Upper lobe of left lung (tissue), 6 donors: Measurements from ENCODE around the gene XYLT1. TPM values are rescaled to one million over a fixed set of nuclear protein-coding genes. Genes with fewer than 3 reads are reported as not detected.
A peak's percentile ranks its signal among the peaks of the same experiment; 100 is the strongest.

Source experiments
- ATAC-seq, 2 donors: fragments of 200-7000 bp; cut with Tn5 transposase; one replicate each; pipeline ENCODE4 v1.9.1; 2022; ENCODE audit warnings: mild to moderate bottlenecking in 2 of 2, moderate library complexity in 2 of 2; ENCODE audit not compliant: low FRiP score in 2 of 2
- DNase-seq, 2 donors: peaks; one replicate each; pipeline ENCODE4 v3.0.0-alpha.2; 2019 to 2020
- H3K27ac ChIP-seq, 4 donors: fragments of 200-600 bp; sonication (generic); one replicate each; pipeline ENCODE4 v1.5.1; 2016 to 2019
- H3K27me3 ChIP-seq, 4 donors: fragments of 200-600 bp; sonication (generic); one replicate each; pipeline ENCODE4 v1.5.1; 2017 to 2019
- H3K36me3 ChIP-seq, 4 donors: fragments of 200-600 bp; sonication (generic); one replicate each; pipeline ENCODE4 v1.5.1; 2016 to 2019
- H3K4me1 ChIP-seq, 4 donors: fragments of 200-600 bp; sonication (generic); one replicate each; pipeline ENCODE4 v1.5.1; 2018 to 2019
- H3K4me3 ChIP-seq, 4 donors: fragments of 200-600 bp; sonication (generic); one replicate each; pipeline ENCODE4 v1.5.1; 2017 to 2019; ENCODE audit warnings: mild to moderate bottlenecking in 2 of 4, moderate library complexity in 1 of 4
- H3K9me3 ChIP-seq, 4 donors: fragments of 200-600 bp; sonication (generic); one replicate each; pipeline ENCODE4 v1.5.1; 2018 to 2019
- CTCF ChIP-seq, 6 experiments: fragments of 450-650 bp in 4 of 6; fragments of 200-600 bp in 2 of 6; sonication (generic) in 2 of 6; IDR thresholded peaks; one replicate each; pipeline ENCODE4 v1.5.1; 2016 to 2019; ENCODE audit warnings: antibody characterized with exemption in 6 of 6
- EP300 ChIP-seq, 4 donors: sonication (generic); formaldehyde crosslinking; IDR thresholded peaks; one replicate each; pipeline ENCODE4 v1.5.1; 2017; ENCODE audit warnings: antibody characterized with exemption in 4 of 4, control low read depth in 2 of 4
- POLR2A ChIP-seq, 4 donors: fragments of 450-650 bp; IDR thresholded peaks; one replicate each; pipeline ENCODE4 v1.5.1; 2016 to 2017; ENCODE audit warnings: antibody characterized with exemption in 4 of 4, mild to moderate bottlenecking in 2 of 4
- POLR2AphosphoS5 ChIP-seq, 2 donors: sonication (generic); formaldehyde crosslinking; IDR thresholded peaks; one replicate each; pipeline ENCODE4 v1.5.1; 2017; ENCODE audit warnings: antibody characterized with exemption in 2 of 2
- WGBS, 2 donors: methylation state at CpG; one replicate each; pipeline ENCODE4 v1.1.5; 2017 to 2018; 5-methylcytosine and 5-hydroxymethylcytosine counted together
- total RNA-seq, 6 donors: library from RNA; depleted of rRNA in 4 of 6; stranded (reverse); fragments of >200 nt in 4 of 6; gene quantifications; one replicate each; pipeline versions ENCODE4 v1.1.0 to v1.2.1, GENCODE V29; 2016 to 2021
- donor health status: DM: no; HTN: no; CAD: no; lungs with moderate emphysema.
- donor health status: DM: no; HTN: yes; CAD: no; lungs with severe emphysema.

Gene XYLT1
- 10 to 100 TPM in 1 of 6 donors, 1 to 10 TPM in 5; 3.0 to 26.2 (median 6.8) TPM for total RNA-seq

GRCh38 chr16:17470908-17471718 is at the start of gene XYLT1:
TSS of gene XYLT1 (minus strand) at chr16:17470960. CDS start at chr16:17470796, 164 bp downstream.
- Histone ChIP-seq H3K36me3 (no peaks in the 10 kb centered on the region), H3K9me3 (no peaks in the 10 kb centered on the region)
- 3 to 18% methylated on average over 13 to 23 of the region's 36 CpGs for WGBS, 2 donors

GRCh38 chr16:17520111-17520510 is 49.4 kb upstream of the XYLT1 start:
- Histone ChIP-seq H3K27ac (no peak overlapping the region), H3K36me3 (no peaks in the 10 kb centered on the region), H3K4me3 (no peak overlapping the region), H3K27me3 (no peaks in the 10 kb centered on the region), H3K4me1 (no peaks in the 10 kb centered on the region), H3K9me3 (no peaks in the 10 kb centered on the region)
- TF ChIP-seq POLR2AphosphoS5 (IDR thresholded peaks at IDR 0.05) (no peak), POLR2A (IDR thresholded peaks at IDR 0.05) (no peak), CTCF (IDR thresholded peaks at IDR 0.05) (no peak), EP300 (IDR thresholded peaks at IDR 0.05) (no peak)
- no peak for DNase-seq
- no peak for ATAC-seq
- WGBS, 2 donors, result 77 to 81% methylated on average over 3 of the region's 3 CpGs

More at GRCh38 chr16:17470908-17471718, at the start of gene XYLT1:
- Histone ChIP-seq H3K27me3 (no peaks in the 10 kb centered on the region), H3K4me3 (peak within 1 kb of the TSS; percentile 19 to 80 (median 60)), H3K4me1 (peaks cover 22 to 40% (median 31%) of the 10 kb centered on the region in 4 donors), H3K27ac (peak within 1 kb of the TSS; percentile 55 to 84 (median 80))
- ATAC-seq (peak; percentile 35 to 85), DNase-seq (peak; percentile 45 to 90)
- TF ChIP-seq CTCF (IDR thresholded peaks at IDR 0.05) (no peak), EP300 (IDR thresholded peaks at IDR 0.05) (no peak), POLR2A (IDR thresholded peaks at IDR 0.05) (no peak), POLR2AphosphoS5 (IDR thresholded peaks at IDR 0.05) (no peak)

GRCh38 chr16:17519101-17519955 is 48.6 kb upstream of the XYLT1 start:
- Histone ChIP-seq H3K4me1 (no peaks in the 10 kb centered on the region), H3K27me3 (no peaks in the 10 kb centered on the region), H3K27ac (no peak overlapping the region), H3K4me3 (no peak overlapping the region), H3K9me3 (no peaks in the 10 kb centered on the region), H3K36me3 (no peaks in the 10 kb centered on the region)
- no peak for DNase-seq
- peak in 1 of 2 donors; percentile 66 for ATAC-seq
- no peak for TF ChIP-seq CTCF (IDR thresholded peaks at IDR 0.05)
- TF ChIP-seq POLR2AphosphoS5 (IDR thresholded peaks at IDR 0.05), result no peak
- TF ChIP-seq POLR2A (IDR thresholded peaks at IDR 0.05), result no peak
- no peak for TF ChIP-seq EP300 (IDR thresholded peaks at IDR 0.05)
- WGBS, 2 donors, result 73 to 78% methylated on average over 9 of the region's 9 CpGs

GRCh38 chr16:17518441-17518840 is 47.7 kb upstream of the XYLT1 start:
- DNase-seq (no peak), ATAC-seq (no peak)
- H3K9me3 ChIP-seq, result no peaks in the 10 kb centered on the region
- TF ChIP-seq POLR2AphosphoS5 (IDR thresholded peaks at IDR 0.05), result no peak
- TF ChIP-seq CTCF (IDR thresholded peaks at IDR 0.05), result no peak
- TF ChIP-seq EP300 (IDR thresholded peaks at IDR 0.05), result no peak
- no peak for TF ChIP-seq POLR2A (IDR thresholded peaks at IDR 0.05)
- H3K27ac ChIP-seq, result no peak overlapping the region
- H3K4me3 ChIP-seq, result no peak overlapping the region
- no peaks in the 10 kb centered on the region for H3K4me1 ChIP-seq
- no peaks in the 10 kb centered on the region for H3K36me3 ChIP-seq
- no peaks in the 10 kb centered on the region for H3K27me3 ChIP-seq
- 69 to 84% methylated on average over 3 of the region's 3 CpGs for WGBS, 2 donors
